IMR-90 (cell line): Measurements from ENCODE around the gene SEMA5A. TPM values are rescaled to one million over a fixed set of nuclear protein-coding genes. Genes with fewer than 3 reads are reported as not detected.
A peak's percentile ranks its signal among the peaks of the same experiment; 100 is the strongest.

Experiments
- ATAC-seq: fragments of 200-7000 bp; cut with Tn5 transposase; 2 replicates; pipeline ENCODE4 v1.9.1; 2020; ENCODE audit warnings: low read depth, mild to moderate bottlenecking, moderate library complexity
- BruUV-seq: library from RNA; stranded (reverse); fragments of 400-500 nt; replicated peaks from 2 replicates; lab custom pipeline; 2021; lab: Mats Ljungman, UMichigan
- CTCF ChIA-PET: fragments of 300-600 bp; formaldehyde crosslinking; extraction: SDS; loops from one replicate; lab custom pipeline; 2021; ENCODE audit warnings: antibody characterized with exemption; lab: Yijun Ruan, JAX
- POLR2A ChIA-PET: fragments of 300-600 bp; sonication (Branson Sonifier 250); formaldehyde crosslinking; loops from one replicate; lab custom pipeline; 2022; ENCODE audit warnings: antibody characterized with exemption; ENCODE audit not compliant: unreplicated experiment; lab: Charles Lee
- DNase-seq: peaks from one replicate; pipeline ENCODE4 v3.0.0; 2013
- H2AFZ ChIP-seq: replicated peaks from 2 replicates; pipeline ENCODE3; 2013; ENCODE audit warnings: low read length, mild to moderate bottlenecking; ENCODE audit not compliant: poor library complexity
- H2AK5ac ChIP-seq: 2 replicates; pipeline ENCODE4 v1.6.1; 2013; ENCODE audit warnings: low read depth, low read length, inconsistent platforms
- H2AK9ac ChIP-seq: replicated peaks from 2 replicates; pipeline ENCODE3; 2013; ENCODE audit warnings: mild to moderate bottlenecking, low read depth, low read length, moderate library complexity; ENCODE audit not compliant: poor library complexity
- H2BK120ac ChIP-seq: 2 replicates; pipeline ENCODE4 v1.6.1; 2013; ENCODE audit warnings: low read depth, low read length, inconsistent platforms
- H2BK15ac ChIP-seq: 3 replicates; pipeline ENCODE4 v1.6.1; 2013; ENCODE audit warnings: low read depth, low read length, inconsistent platforms
- H2BK20ac ChIP-seq: 2 replicates; pipeline ENCODE4 v1.6.1; 2013; ENCODE audit warnings: low read depth, mild to moderate bottlenecking, inconsistent platforms, low read length, moderate library complexity
- H2BK5ac ChIP-seq: 2 replicates; pipeline ENCODE4 v1.6.1; 2013; ENCODE audit warnings: mild to moderate bottlenecking, low read depth, low read length, inconsistent platforms; ENCODE audit not compliant: poor library complexity, severe bottlenecking
- H3K14ac ChIP-seq: replicated peaks from 2 replicates; pipeline ENCODE4 v1.6.1; 2013; ENCODE audit warnings: low read depth, low read length, inconsistent platforms
- H3K18ac ChIP-seq: 2 replicates; pipeline ENCODE4 v1.6.1; 2013; ENCODE audit warnings: low read depth, low read length, control low read depth
- H3K23ac ChIP-seq: 2 replicates; pipeline ENCODE4 v1.6.1; 2013; ENCODE audit warnings: low read depth, low read length, inconsistent platforms
- H3K27ac ChIP-seq: 2 replicates; pipeline ENCODE4 v1.5.1; 2013; ENCODE audit warnings: mild to moderate bottlenecking, control low read depth, low read length; ENCODE audit not compliant: insufficient read depth
- H3K27me3 ChIP-seq: 2 replicates; pipeline ENCODE4 v1.6.1; 2013; ENCODE audit warnings: low read length; ENCODE audit not compliant: control insufficient read depth, insufficient read depth
- H3K36me3 ChIP-seq: 2 replicates; pipeline ENCODE4 v1.6.1; 2013; ENCODE audit warnings: low read length, mixed read lengths; ENCODE audit not compliant: control insufficient read depth, insufficient read depth
- H3K4ac ChIP-seq: 2 replicates; pipeline ENCODE4 v1.6.1; 2013; ENCODE audit warnings: low read depth, low read length, inconsistent platforms
- H3K4me1 ChIP-seq: 2 replicates; pipeline ENCODE4 v1.6.1; 2013; ENCODE audit warnings: low read length, mixed read lengths; ENCODE audit not compliant: control insufficient read depth, insufficient read depth
- H3K4me2 ChIP-seq: 2 replicates; pipeline ENCODE4 v1.6.1; 2013; ENCODE audit warnings: low read depth, mild to moderate bottlenecking, control low read depth, low read length, moderate library complexity
- H3K4me3 ChIP-seq: 2 replicates; pipeline ENCODE4 v1.5.1; 2013; ENCODE audit warnings: low read depth, mild to moderate bottlenecking, control low read depth, low read length, moderate library complexity; ENCODE audit not compliant: insufficient read depth
- H3K56ac ChIP-seq: 2 replicates; pipeline ENCODE4 v1.6.1; 2013; ENCODE audit warnings: low read length, inconsistent platforms; ENCODE audit not compliant: insufficient read depth; ENCODE audit errors: extremely low read depth
- H3K79me1 ChIP-seq, 2 experiments: 2 replicates each; pipeline ENCODE4 v1.6.1; 2013; ENCODE audit warnings: low read length in 2 of 2, inconsistent platforms in 1 of 2, low read depth in 1 of 2
- H3K9ac ChIP-seq: 2 replicates; pipeline ENCODE4 v1.6.1; 2013; ENCODE audit warnings: low read depth, low read length, control low read depth
- H3K9me1 ChIP-seq: 2 replicates; pipeline ENCODE4 v1.6.1; 2013; ENCODE audit warnings: low read length, inconsistent platforms; ENCODE audit not compliant: insufficient read depth
- H3K9me3 ChIP-seq: 2 replicates; pipeline ENCODE4 v1.6.1; 2013; ENCODE audit warnings: low read length; ENCODE audit not compliant: control insufficient read depth, insufficient read depth
- H4K20me1 ChIP-seq: 2 replicates; pipeline ENCODE4 v1.6.1; 2013; ENCODE audit warnings: low read length, inconsistent platforms; ENCODE audit not compliant: insufficient read depth
- H4K5ac ChIP-seq: 2 replicates; pipeline ENCODE4 v1.6.1; 2013; ENCODE audit warnings: mild to moderate bottlenecking, low read depth, low read length, control low read depth
- H4K8ac ChIP-seq, 2 experiments: 2 replicates each; pipeline ENCODE4 v1.6.1; 2013; ENCODE audit warnings: low read depth in 2 of 2, low read length in 2 of 2, control low read depth in 1 of 2, inconsistent platforms in 1 of 2
- H4K91ac ChIP-seq: 2 replicates; pipeline ENCODE4 v1.6.1; 2013; ENCODE audit warnings: low read depth, low read length, inconsistent platforms; ENCODE audit not compliant: insufficient read depth
- BHLHE40 ChIP-seq: fragments of 150-350 bp; IDR thresholded peaks from 2 replicates; pipeline ENCODE4 v1.6.1; 2016; ENCODE audit warnings: mild to moderate bottlenecking, low read depth, low read length
- CHD1 ChIP-seq: IDR thresholded peaks from 2 replicates; pipeline ENCODE4 v1.6.1; 2012; ENCODE audit warnings: low read depth, low read length, improper control_type of control experiment
- FOS ChIP-seq: fragments of 150-350 bp; IDR thresholded peaks from 2 replicates; pipeline ENCODE4 v1.6.1; 2016; ENCODE audit warnings: low read depth, low read length
- MAFK ChIP-seq: IDR thresholded peaks from 2 replicates; pipeline ENCODE4 v1.6.1; 2012; ENCODE audit warnings: low read depth, low read length, improper control_type of control experiment
- MAZ ChIP-seq: IDR thresholded peaks from 2 replicates; pipeline ENCODE4 v1.6.1; 2012; ENCODE audit warnings: low read depth, mild to moderate bottlenecking, low read length, improper control_type of control experiment, moderate library complexity, borderline replicate concordance
- NFE2L2 ChIP-seq: fragments of 150-350 bp; IDR thresholded peaks from 2 replicates; pipeline ENCODE4 v1.6.1; 2016; ENCODE audit warnings: low read depth, mild to moderate bottlenecking, low read length
- POLR2A ChIP-seq: IDR thresholded peaks from 2 replicates; pipeline ENCODE4 v1.6.1; 2012; ENCODE audit warnings: mild to moderate bottlenecking, low read depth, low read length
- RAD21 ChIP-seq: IDR thresholded peaks from 2 replicates; pipeline ENCODE4 v1.6.1; 2012; ENCODE audit warnings: low read length, improper control_type of control experiment
- RCOR1 ChIP-seq: IDR thresholded peaks from 2 replicates; pipeline ENCODE4 v1.6.1; 2012; ENCODE audit warnings: mild to moderate bottlenecking, low read length, improper control_type of control experiment; ENCODE audit not compliant: insufficient replicate concordance
- RFX5 ChIP-seq: IDR thresholded peaks from 2 replicates; pipeline ENCODE4 v1.8.0; 2012; ENCODE audit warnings: low read depth, mild to moderate bottlenecking, low read length, moderate library complexity
- SMC3 ChIP-seq: fragments of 150-350 bp; IDR thresholded peaks from 2 replicates; pipeline ENCODE4 v1.6.1; 2016; ENCODE audit warnings: low read depth, mild to moderate bottlenecking, antibody characterized with exemption, low read length, moderate library complexity
- WGBS, 2 experiments: methylation state at CpG; one replicate each; pipeline versions ENCODE4 v1.1.5 to v1.1.7; 2013; ENCODE audit warnings: missing lambda C conversion rate in 2 of 2; ENCODE audit not compliant: insufficient read length in 1 of 2; ENCODE audit errors: extremely low coverage in 2 of 2; 5-methylcytosine and 5-hydroxymethylcytosine counted together
- dilution Hi-C: fragments of 300-500 bp; cut with HindIII; formaldehyde crosslinking; loops from one replicate; pipeline ENCODE4 v1.14.3; 2018; ENCODE audit warnings: low sequenced_read_pairs; ENCODE audit not compliant: unreplicated experiment
- in situ Hi-C: fragments of 300-500 bp; cut with MboI; formaldehyde crosslinking; loops from 3 replicates; pipeline ENCODE4 v1.14.3; 2019; ENCODE audit warnings: low sequenced_read_pairs, inconsistent platforms, mixed read lengths
- intact Hi-C: fragments of 100-400 bp; cut with micrococcal nuclease; formaldehyde crosslinking; loops from 2 replicates; pipeline ENCODE4 v1.10.0; 2022
- polyA plus RNA-seq, 3 experiments: library from polyadenylated mRNA; depleted of rRNA; stranded (reverse); fragments of >200 nt; gene quantifications; 2 replicates each; pipeline ENCODE4 v1.2.3, GENCODE V29; 2012; ENCODE audit warnings: low replicate concordance in 1 of 3
- total RNA-seq: library from RNA; depleted of rRNA; stranded (reverse); fragments of >200 nt; gene quantifications from 2 replicates; pipeline ENCODE4 v1.2.3, GENCODE V29; 2012
- TF ChIP-seq, protein P1 (sequence below): fragments of 150-350 bp; IDR thresholded peaks from 2 replicates; pipeline ENCODE4 v1.6.1; 2017; ENCODE audit warnings: mild to moderate bottlenecking, antibody characterized with exemption, low read length, low read depth
- TF ChIP-seq, protein P2 (sequence below): conservative IDR thresholded peaks from 2 replicates; pipeline ENCODE4 v1.5.1; 2012; ENCODE audit warnings: mild to moderate bottlenecking, low read depth, low read length, improper control_type of control experiment
- TF ChIP-seq, protein P3 (sequence below): fragments of 150-350 bp; IDR thresholded peaks from 2 replicates; pipeline ENCODE4 v1.6.1; 2016; ENCODE audit warnings: low read depth, mild to moderate bottlenecking, low read length, moderate library complexity, borderline replicate concordance

Gene SEMA5A
- total and polyA plus RNA-seq, 2 of the 4 experiments (the other 2 are of a cell fraction) = 8.2 to 9.9 TPM

DNA sequence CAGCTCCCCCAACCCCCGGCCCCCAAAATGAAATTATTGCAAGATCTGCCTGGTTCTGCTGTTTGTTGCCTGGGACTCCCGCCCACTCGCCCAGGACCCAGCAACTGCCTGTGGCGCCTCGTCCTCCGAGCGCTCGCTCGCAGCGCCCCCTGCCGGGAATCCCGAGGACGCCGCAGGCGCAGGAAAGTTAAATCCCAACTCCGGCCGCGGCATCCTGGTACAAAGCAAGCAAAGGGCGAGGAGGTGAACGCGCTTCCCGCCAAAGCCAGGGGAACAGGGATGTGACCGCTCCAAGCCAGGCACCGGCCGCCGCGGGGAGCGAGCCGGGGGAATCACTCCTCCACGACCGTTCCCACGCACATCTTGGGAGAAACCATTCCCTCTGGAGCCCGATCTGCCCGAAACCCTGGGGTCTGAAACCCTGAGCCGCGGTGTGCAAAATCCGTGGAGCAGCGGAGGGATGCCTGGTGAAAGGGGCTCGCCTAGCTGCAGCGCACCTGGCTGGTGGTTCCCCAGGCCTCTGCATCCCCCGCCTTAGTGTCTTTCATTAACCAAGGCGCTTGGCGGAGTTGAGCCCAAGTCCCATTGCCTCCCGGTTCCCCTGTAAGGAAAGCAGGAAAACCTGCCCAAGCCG lies 1.3 kb downstream of the SEMA5A start:
- WGBS, 2 experiments = 2% methylated on average over 27 of the region's 45 CpGs; no CpG with 5 or more reads in 1 of the 2 experiments
- Histone ChIP-seq H3K27ac (peak overlapping the region; percentile 35), H3K9ac (peak overlapping the region; percentile 44), H3K9me3 (no peaks in the 10 kb centered on the region), H3K36me3 (peaks cover 7% of the 10 kb centered on the region), H4K20me1 (peaks cover 12% of the 10 kb centered on the region; the same call in 1 of the 2 replicates), H2BK20ac (peak overlapping the region; percentile 80; the same call in 1 of the 2 replicates), H2AK9ac (peak overlapping the region; percentile 76), H3K14ac (peak overlapping the region; percentile 78; the same call in 1 of the 2 replicates), H3K18ac (peak overlapping the region; percentile 30; the same call in 1 of the 2 replicates), H2AFZ (peak overlapping the region; percentile 88), H3K4ac (peak overlapping the region; percentile 45), H4K5ac (peak overlapping the region; percentile 45; the same call in 1 of the 2 replicates), H3K27me3 (no peaks in the 10 kb centered on the region), H3K23ac (peak overlapping the region; percentile 97), H2BK5ac (peak overlapping the region; percentile 79), H3K4me1 (peaks cover 4% of the 10 kb centered on the region), H3K79me1 (peaks cover 18 to 58% of the 10 kb centered on the region in 2 experiments), H3K9me1 (no peaks in the 10 kb centered on the region), H3K4me2 (peak overlapping the region; percentile 98), H4K91ac (peak overlapping the region; percentile 35; the same call in 1 of the 2 replicates), H3K4me3 (peak overlapping the region; percentile 73), H2BK15ac (peak overlapping the region; percentile 64; the same call in 1 of the 3 replicates), H2BK120ac (peak overlapping the region; percentile 63), H4K8ac (no peak overlapping the region; a peak in 1 of 4 replicates), H3K56ac (peak overlapping the region; percentile 66; the same call in 1 of the 2 replicates), H2AK5ac (no peak overlapping the region)
- in situ Hi-C loops (loop anchor here (25.0 kb wide), 2 partner anchors 782 to 1657 kb away; no protein-coding TSS in a partner anchor), intact Hi-C loops (loop anchor here (1.0 to 10.0 kb wide), 19 partner anchors 153 to 1617 kb away; no protein-coding TSS in a partner anchor), dilution Hi-C loops (no loop called here)
- POLR2A ChIA-PET = no interaction called here
- ATAC-seq (peak; percentile 48), DNase-seq (peak; percentile 80)
- CTCF ChIA-PET = interaction anchor here (0.6 to 1.8 kb wide), 10 partner anchors 18 to 326 kb away, joined by 3 to 5 read pairs (median 3); no protein-coding TSS in a partner anchor
- BruUV-seq = no TSS peak
- TF ChIP-seq, protein P1, sequence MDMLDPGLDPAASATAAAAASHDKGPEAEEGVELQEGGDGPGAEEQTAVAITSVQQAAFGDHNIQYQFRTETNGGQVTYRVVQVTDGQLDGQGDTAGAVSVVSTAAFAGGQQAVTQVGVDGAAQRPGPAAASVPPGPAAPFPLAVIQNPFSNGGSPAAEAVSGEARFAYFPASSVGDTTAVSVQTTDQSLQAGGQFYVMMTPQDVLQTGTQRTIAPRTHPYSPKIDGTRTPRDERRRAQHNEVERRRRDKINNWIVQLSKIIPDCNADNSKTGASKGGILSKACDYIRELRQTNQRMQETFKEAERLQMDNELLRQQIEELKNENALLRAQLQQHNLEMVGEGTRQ = no peak
- TF ChIP-seq RCOR1 = no peak
- TF ChIP-seq RAD21 = peak; percentile 91
- TF ChIP-seq, protein P2, sequence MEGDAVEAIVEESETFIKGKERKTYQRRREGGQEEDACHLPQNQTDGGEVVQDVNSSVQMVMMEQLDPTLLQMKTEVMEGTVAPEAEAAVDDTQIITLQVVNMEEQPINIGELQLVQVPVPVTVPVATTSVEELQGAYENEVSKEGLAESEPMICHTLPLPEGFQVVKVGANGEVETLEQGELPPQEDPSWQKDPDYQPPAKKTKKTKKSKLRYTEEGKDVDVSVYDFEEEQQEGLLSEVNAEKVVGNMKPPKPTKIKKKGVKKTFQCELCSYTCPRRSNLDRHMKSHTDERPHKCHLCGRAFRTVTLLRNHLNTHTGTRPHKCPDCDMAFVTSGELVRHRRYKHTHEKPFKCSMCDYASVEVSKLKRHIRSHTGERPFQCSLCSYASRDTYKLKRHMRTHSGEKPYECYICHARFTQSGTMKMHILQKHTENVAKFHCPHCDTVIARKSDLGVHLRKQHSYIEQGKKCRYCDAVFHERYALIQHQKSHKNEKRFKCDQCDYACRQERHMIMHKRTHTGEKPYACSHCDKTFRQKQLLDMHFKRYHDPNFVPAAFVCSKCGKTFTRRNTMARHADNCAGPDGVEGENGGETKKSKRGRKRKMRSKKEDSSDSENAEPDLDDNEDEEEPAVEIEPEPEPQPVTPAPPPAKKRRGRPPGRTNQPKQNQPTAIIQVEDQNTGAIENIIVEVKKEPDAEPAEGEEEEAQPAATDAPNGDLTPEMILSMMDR = peak; percentile 96
- no peak for TF ChIP-seq NFE2L2
- TF ChIP-seq BHLHE40 = no peak
- TF ChIP-seq FOS = no peak
- no peak for TF ChIP-seq MAFK
- TF ChIP-seq SMC3 = peak; percentile 90
- TF ChIP-seq, protein P3, sequence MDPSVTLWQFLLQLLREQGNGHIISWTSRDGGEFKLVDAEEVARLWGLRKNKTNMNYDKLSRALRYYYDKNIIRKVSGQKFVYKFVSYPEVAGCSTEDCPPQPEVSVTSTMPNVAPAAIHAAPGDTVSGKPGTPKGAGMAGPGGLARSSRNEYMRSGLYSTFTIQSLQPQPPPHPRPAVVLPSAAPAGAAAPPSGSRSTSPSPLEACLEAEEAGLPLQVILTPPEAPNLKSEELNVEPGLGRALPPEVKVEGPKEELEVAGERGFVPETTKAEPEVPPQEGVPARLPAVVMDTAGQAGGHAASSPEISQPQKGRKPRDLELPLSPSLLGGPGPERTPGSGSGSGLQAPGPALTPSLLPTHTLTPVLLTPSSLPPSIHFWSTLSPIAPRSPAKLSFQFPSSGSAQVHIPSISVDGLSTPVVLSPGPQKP = no peak
- no peak for TF ChIP-seq RFX5
- TF ChIP-seq CHD1 = no peak
- TF ChIP-seq POLR2A = 0 out of 2 replicates have a peak, but pooled peaks have one; percentile 42
- no peak; the same call in 1 of the 2 replicates for TF ChIP-seq MAZ
